GM20000 (cell line): ENCODE results near the gene MYO7B.

ENCODE experiments used
- DNase-seq: peaks from one replicate; pipeline ENCODE4 v3.0.0; 2012; ENCODE audit warnings: low spot score
- TF ChIP-seq, protein P1 (sequence below): IDR thresholded peaks from 2 replicates; pipeline ENCODE4 v1.5.1; 2012; ENCODE audit warnings: mild to moderate bottlenecking, control low read depth; ENCODE audit errors: extremely low read depth, missing control alignments

The MYO7B gene

DNA sequence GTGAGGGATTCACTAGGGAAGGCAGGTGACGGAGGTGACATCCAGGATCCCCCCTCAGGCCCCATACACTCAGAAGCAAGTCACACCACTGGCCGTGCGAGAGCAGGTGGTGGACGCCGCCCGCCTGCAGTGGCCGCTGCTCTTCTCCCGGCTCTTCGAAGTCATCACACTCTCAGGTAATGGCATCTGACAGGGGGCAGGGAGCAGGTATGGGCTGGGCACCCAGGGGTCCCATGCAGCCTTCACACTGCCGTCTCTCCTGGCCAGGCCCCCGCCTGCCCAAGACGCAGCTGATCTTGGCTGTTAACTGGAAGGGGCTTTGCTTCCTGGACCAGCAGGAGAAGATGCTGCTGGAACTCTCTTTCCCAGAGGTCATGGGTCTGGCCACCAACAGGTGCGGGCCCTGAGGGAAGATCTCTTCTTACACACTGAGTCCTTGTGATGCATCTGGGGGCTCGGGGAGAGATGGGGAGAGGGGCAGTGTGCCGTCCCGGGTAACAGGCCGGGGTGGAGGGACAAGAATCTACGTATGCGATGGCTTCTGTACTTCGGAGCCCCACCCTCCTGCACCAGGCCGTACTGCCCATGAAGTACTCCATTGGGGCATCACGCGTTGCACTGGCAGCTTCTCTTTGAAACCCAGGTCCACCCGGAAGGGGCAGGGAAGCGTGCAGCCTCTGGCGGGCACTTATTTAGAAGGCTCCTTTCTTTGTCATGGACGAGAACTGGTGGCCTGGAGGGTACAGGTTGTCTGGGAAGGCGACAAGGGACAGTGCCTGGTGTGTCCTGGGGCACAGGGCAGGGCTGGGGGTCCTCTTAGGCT lies 91.6 kb downstream of the MYO7B start:
- no peak for DNase-seq
- TF ChIP-seq, protein P1, sequence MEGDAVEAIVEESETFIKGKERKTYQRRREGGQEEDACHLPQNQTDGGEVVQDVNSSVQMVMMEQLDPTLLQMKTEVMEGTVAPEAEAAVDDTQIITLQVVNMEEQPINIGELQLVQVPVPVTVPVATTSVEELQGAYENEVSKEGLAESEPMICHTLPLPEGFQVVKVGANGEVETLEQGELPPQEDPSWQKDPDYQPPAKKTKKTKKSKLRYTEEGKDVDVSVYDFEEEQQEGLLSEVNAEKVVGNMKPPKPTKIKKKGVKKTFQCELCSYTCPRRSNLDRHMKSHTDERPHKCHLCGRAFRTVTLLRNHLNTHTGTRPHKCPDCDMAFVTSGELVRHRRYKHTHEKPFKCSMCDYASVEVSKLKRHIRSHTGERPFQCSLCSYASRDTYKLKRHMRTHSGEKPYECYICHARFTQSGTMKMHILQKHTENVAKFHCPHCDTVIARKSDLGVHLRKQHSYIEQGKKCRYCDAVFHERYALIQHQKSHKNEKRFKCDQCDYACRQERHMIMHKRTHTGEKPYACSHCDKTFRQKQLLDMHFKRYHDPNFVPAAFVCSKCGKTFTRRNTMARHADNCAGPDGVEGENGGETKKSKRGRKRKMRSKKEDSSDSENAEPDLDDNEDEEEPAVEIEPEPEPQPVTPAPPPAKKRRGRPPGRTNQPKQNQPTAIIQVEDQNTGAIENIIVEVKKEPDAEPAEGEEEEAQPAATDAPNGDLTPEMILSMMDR: no peak

DNA sequence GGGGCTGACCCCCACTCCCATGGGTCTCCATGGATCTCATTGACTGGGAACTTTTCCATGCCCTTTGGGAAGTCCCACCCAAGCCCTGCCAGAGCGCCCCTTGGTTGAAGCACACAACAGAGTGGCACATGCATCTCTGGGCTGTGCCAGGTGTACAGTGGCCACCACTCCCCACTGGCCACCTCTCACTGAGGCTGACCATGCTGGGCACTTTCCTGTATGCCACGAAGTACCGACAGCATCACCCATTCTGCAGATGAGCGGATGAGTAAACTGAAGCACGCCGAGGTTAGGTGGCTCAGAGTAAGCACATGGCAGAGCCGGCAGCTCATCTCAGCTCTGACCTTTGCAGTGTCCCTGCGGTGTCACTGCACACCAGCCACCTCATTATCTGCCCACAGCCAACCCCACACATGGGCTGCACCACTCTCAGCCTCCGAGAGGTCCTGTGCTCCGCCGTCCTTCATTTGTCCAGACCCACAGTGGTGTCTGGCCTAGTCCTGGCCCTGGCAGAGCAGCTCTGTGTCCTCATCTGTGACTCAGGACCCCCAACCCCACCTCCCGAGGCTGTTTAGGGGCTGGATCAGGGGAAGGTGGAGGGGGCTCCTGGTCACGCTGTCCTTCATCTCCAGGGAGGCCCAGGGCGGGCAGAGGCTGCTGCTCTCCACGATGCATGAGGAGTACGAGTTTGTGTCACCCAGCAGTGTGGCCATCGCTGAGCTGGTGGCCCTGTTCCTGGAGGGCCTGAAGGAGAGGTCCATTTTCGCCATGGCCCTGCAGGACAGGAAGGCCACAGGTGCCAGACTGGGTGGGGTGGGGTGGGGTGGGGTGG lies 92.5 kb downstream of the MYO7B start:
- DNase-seq: no peak
- TF ChIP-seq, protein P1: no peak

- TF ChIP-seq, protein P1: no peak
- DNase-seq: no peak
Measured at GRCh38 chr2:127628767-127629614, 93.5 kb downstream of the MYO7B start.

DNA sequence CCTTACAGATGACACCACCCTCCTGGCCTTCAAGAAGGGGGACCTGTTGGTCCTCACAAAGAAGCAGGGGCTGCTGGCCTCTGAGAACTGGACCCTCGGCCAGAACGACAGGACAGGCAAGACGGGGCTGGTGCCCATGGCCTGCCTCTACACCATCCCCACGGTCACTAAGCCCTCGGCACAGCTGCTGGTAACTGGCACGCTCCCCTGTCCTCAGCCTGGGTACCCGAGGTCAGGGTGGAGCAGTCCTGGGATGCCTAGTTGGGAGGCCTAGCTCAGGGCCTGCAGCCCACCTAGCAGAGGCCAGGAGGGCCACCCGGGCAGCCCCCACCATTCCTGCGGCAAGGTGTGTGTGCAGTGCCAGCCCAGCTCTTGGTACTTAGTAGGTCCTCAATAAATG lies 94.2 kb downstream of the MYO7B start:
- no peak for DNase-seq
- TF ChIP-seq, protein P1: no peak

GRCh38 chr2:127630096-127630863 lies 94.8 kb downstream of the MYO7B start:
- no peak for DNase-seq
- TF ChIP-seq, protein P1: no peak

DNA sequence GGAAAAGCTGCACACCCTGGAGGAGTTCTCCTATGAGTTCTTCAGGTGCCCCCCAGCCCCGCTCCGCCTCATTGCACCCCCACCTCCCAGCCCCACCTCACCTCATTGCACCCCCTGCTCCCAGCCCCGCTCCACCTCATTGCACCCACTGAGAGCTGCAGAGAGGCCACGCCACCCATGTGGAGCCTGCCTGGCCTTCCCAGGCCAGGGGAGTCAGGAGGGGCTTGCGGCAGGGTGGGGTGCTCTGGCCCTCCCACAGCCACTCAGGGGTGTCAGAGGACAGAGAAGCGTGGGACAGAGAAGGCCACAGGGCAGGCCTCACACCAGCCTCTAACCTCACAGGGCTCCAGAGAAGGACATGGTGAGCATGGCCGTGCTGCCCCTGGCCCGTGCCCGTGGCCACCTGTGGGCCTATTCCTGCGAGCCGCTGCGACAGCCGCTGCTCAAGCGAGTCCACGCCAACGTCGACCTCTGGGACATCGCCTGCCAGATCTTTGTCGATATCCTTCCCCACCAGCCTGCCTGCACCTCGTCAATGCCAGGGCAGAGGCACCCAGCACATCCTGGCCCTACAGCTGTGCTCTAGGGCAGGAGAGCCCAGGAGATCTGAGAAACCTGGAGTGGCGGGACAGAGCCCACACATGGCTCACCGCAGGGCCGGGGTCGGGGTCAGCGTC lies 95.5 kb downstream of the MYO7B start:
- no peak for DNase-seq
- TF ChIP-seq, protein P1: no peak
